WTC11 (cell line): Measurements from ENCODE around the gene KAT6B.

Experiments used
- CREM ChIP-seq: sonication (generic); formaldehyde crosslinking; IDR thresholded peaks from 2 replicates; pipeline ENCODE4 v1.8.1; 2022; ENCODE audit warnings: mild to moderate bottlenecking, missing genetic modification reagents, moderate library complexity
- CTCF ChIP-seq: fragments of 200-600 bp; IDR thresholded peaks from 2 replicates; pipeline ENCODE4 v1.8.0; 2022; ENCODE audit warnings: antibody characterized with exemption
- IRF1 ChIP-seq: sonication (generic); formaldehyde crosslinking; IDR thresholded peaks from 2 replicates; pipeline ENCODE4 v1.8.0; 2023; ENCODE audit warnings: missing genetic modification reagents
- PRDM15 ChIP-seq: sonication (generic); formaldehyde crosslinking; IDR thresholded peaks from 2 replicates; pipeline ENCODE4 v1.8.0; 2022; ENCODE audit warnings: missing genetic modification reagents
- PREB ChIP-seq: sonication (generic); formaldehyde crosslinking; IDR thresholded peaks from 2 replicates; pipeline ENCODE4 v1.8.1; 2022; ENCODE audit warnings: mild to moderate bottlenecking, missing genetic modification reagents, moderate library complexity, borderline replicate concordance
- RELA ChIP-seq: sonication (generic); formaldehyde crosslinking; IDR thresholded peaks from 2 replicates; pipeline ENCODE4 v1.8.1; 2022; ENCODE audit warnings: missing genetic modification reagents, mild to moderate bottlenecking, borderline replicate concordance
- SP1 ChIP-seq: sonication (generic); formaldehyde crosslinking; conservative IDR thresholded peaks from 2 replicates; pipeline ENCODE4 v1.8.1; 2022; ENCODE audit warnings: missing genetic modification reagents
- TCF7 ChIP-seq: sonication (generic); formaldehyde crosslinking; IDR thresholded peaks from 2 replicates; pipeline ENCODE4 v1.8.0; 2022; ENCODE audit warnings: mild to moderate bottlenecking, low read depth, missing genetic modification reagents, moderate library complexity
- ZNF396 ChIP-seq: fragments of 250-450 bp; sonication (Bioruptor Pico); IDR thresholded peaks from 2 replicates; pipeline ENCODE4 v1.8.0; 2021; ENCODE audit warnings: mild to moderate bottlenecking, moderate library complexity, borderline replicate concordance
- ZNF416 ChIP-seq: fragments of 250-450 bp; sonication (Bioruptor Pico); IDR thresholded peaks from 2 replicates; pipeline ENCODE4 v1.9.0; 2021; ENCODE audit warnings: mild to moderate bottlenecking, inconsistent platforms
- ZSCAN18 ChIP-seq: fragments of 250-450 bp; sonication (Bioruptor Pico); IDR thresholded peaks from 2 replicates; pipeline ENCODE4 v2.1.2; 2022; ENCODE audit warnings: mild to moderate bottlenecking, moderate library complexity

GRCh38 chr10:74968667-74969061 lies 142.3 kb downstream of the KAT6B start:
- TF ChIP-seq SP1 (CRISPR knock-in tag) (no peak), ZNF396 (no peak), CTCF (no peak), PREB (CRISPR knock-in tag) (no peak), CREM (CRISPR knock-in tag) (no peak), ZSCAN18 (CRISPR knock-in tag) (no peak), PRDM15 (CRISPR knock-in tag) (peak; percentile 12; the same call in 1 of the 2 replicates), RELA (no peak), IRF1 (no peak), ZNF416 (CRISPR knock-in tag) (no peak), TCF7 (CRISPR knock-in tag) (no peak)
